HepG2 (cell line): ENCODE measurements around the gene CST3. TPM values are rescaled to one million over a fixed set of nuclear protein-coding genes. Genes with fewer than 3 reads are reported as not detected.

Experiments
- ARNTL ChIP-seq: sonication (generic); formaldehyde crosslinking; IDR thresholded peaks from 2 replicates; pipeline ENCODE4 v1.4.0; 2020; ENCODE audit warnings: mild to moderate bottlenecking, missing genetic modification reagents
- CREB1 ChIP-seq, 2 experiments: fragments of 450-650 bp in 1 of 2; IDR thresholded peaks; 2 replicates each; pipeline ENCODE4 v1.6.1; 2016 to 2017; ENCODE audit warnings: control low read depth in 1 of 2, mild to moderate bottlenecking in 1 of 2, missing compliant biosample characterization in 1 of 2, missing genetic modification characterization in 1 of 2
- FOXP1 ChIP-seq, 2 experiments: fragments of 450-650 bp in 1 of 2; IDR thresholded peaks; 2 replicates each; pipeline ENCODE4 v1.6.1; 2017 to 2018; ENCODE audit warnings: antibody characterized with exemption in 1 of 2
- HINFP ChIP-seq: sonication (generic); formaldehyde crosslinking; IDR thresholded peaks from 2 replicates; pipeline ENCODE4 v1.4.0; 2020; ENCODE audit warnings: low read depth, mild to moderate bottlenecking, missing genetic modification reagents
- MLXIP ChIP-seq: sonication (generic); formaldehyde crosslinking; IDR thresholded peaks from 2 replicates; pipeline ENCODE4 v1.9.0; 2021; ENCODE audit warnings: missing genetic modification reagents, borderline replicate concordance
- MTF1 ChIP-seq: sonication (generic); formaldehyde crosslinking; IDR thresholded peaks from 2 replicates; pipeline ENCODE4 v1.5.0; 2020; ENCODE audit warnings: missing genetic modification reagents
- NBN ChIP-seq: fragments of 450-650 bp; conservative IDR thresholded peaks from 2 replicates; pipeline ENCODE4 v1.6.1; 2017
- PHB2 ChIP-seq: fragments of 450-650 bp; IDR thresholded peaks from 2 replicates; pipeline ENCODE4 v1.6.1; 2018; ENCODE audit not compliant: partially characterized antibody
- RARA ChIP-seq: IDR thresholded peaks from 2 replicates; pipeline ENCODE4 v1.6.1; 2016; ENCODE audit warnings: missing genetic modification reagents, missing compliant biosample characterization
- RFXANK ChIP-seq: IDR thresholded peaks from 2 replicates; pipeline ENCODE4 v1.6.1; 2016
- SOX6 ChIP-seq, 2 experiments: fragments of 450-650 bp in 1 of 2; sonication (generic) in 1 of 2; formaldehyde crosslinking in 1 of 2; IDR thresholded peaks; 2 replicates each; pipeline versions ENCODE4 v1.4.0 to v1.6.1; 2017 to 2020; ENCODE audit warnings: antibody characterized with exemption in 1 of 2, mild to moderate bottlenecking in 1 of 2, missing genetic modification reagents in 1 of 2
- ZBTB25 ChIP-seq: IDR thresholded peaks from 2 replicates; pipeline ENCODE4 v1.6.1; 2018; ENCODE audit warnings: missing genetic modification reagents
- ZBTB40 ChIP-seq, 2 experiments: fragments of 450-650 bp in 1 of 2; sonication (generic) in 1 of 2; formaldehyde crosslinking in 1 of 2; IDR thresholded peaks; 2 replicates each; pipeline versions ENCODE4 v1.6.1 to v1.8.0; 2016 to 2022; ENCODE audit warnings: antibody characterized with exemption in 1 of 2, mild to moderate bottlenecking in 1 of 2, missing genetic modification reagents in 1 of 2
- ZMYM2 ChIP-seq: sonication (generic); formaldehyde crosslinking; IDR thresholded peaks from 2 replicates; pipeline ENCODE4 v1.8.0; 2022; ENCODE audit warnings: mild to moderate bottlenecking, missing genetic modification reagents
- polyA plus RNA-seq, 8 experiments: library from polyadenylated mRNA; depleted of rRNA in 3 of 8; stranded (reverse) in 7 of 8; unstranded in 1 of 8; fragments of >200 nt; fragmentation: Illumina TruSeq in 4 of 8; extraction: Trizol in 4 of 8; gene quantifications; 2 replicates each; pipeline versions ENCODE4 v1.2.1 to v1.2.3, GENCODE V29; 2011 to 2016; ENCODE audit warnings: low read depth in 4 of 8, missing spikeins in 1 of 8, mixed read lengths in 1 of 8; ENCODE audit not compliant: insufficient read depth in 1 of 8
- total RNA-seq, 5 experiments: library from RNA; depleted of rRNA; stranded (reverse); fragments of >200 nt; fragmentation: Illumina TruSeq; extraction: Trizol; gene quantifications; 2 replicates each; pipeline ENCODE4 v1.2.3, GENCODE V29; 2016; ENCODE audit warnings: low read depth in 1 of 5

The CST3 gene
- total and polyA plus RNA-seq, 2 of the 13 experiments (the other 11 are each of a cell fraction or from before 2014, with no cell fraction given): 690 to 1,005 TPM

- no peak for TF ChIP-seq MLXIP (CRISPR knock-in tag)
- TF ChIP-seq NBN: peak; percentile 90; the same call in 1 of the 2 replicates
- 0 out of 2 replicates have a peak, but pooled peaks have one; percentile 10 for TF ChIP-seq ZBTB40 (IDR thresholded peaks at IDR 0.05)
- no peak for TF ChIP-seq ZBTB40 (CRISPR knock-in tag; IDR thresholded peaks at IDR 0.05)
- no peak for TF ChIP-seq ZMYM2
- TF ChIP-seq MTF1 (CRISPR knock-in tag): no peak
- peak; percentile 45; the same call in 1 of the 2 replicates for TF ChIP-seq FOXP1 (IDR thresholded peaks at IDR 0.05)
- no peak for TF ChIP-seq FOXP1 (CRISPR knock-in tag; IDR thresholded peaks at IDR 0.05)
- TF ChIP-seq PHB2: peak; percentile 29
- TF ChIP-seq RFXANK (CRISPR knock-in tag): no peak
- peak; percentile 97 for TF ChIP-seq SOX6 (IDR thresholded peaks at IDR 0.05)
- TF ChIP-seq SOX6 (CRISPR knock-in tag; IDR thresholded peaks at IDR 0.05): no peak
- TF ChIP-seq HINFP (CRISPR knock-in tag): no peak
- peak; percentile 95 for TF ChIP-seq CREB1 (IDR thresholded peaks at IDR 0.05)
- no peak for TF ChIP-seq CREB1 (CRISPR knock-in tag; IDR thresholded peaks at IDR 0.05)
- TF ChIP-seq ZBTB25 (CRISPR knock-in tag): no peak
- no peak for TF ChIP-seq ARNTL
- TF ChIP-seq RARA (CRISPR knock-in tag): no peak
Measured at GRCh38 chr20:23669866-23670265, 32.1 kb upstream of the CST3 start (continued).
